HG03439 (cell line): ENCODE measurements around the gene GALNTL6.

Experiments used
- ATAC-seq: cut with Tn5 transposase; IDR thresholded peaks from one replicate; pipeline ENCODE4 v1.9.1; 2021; ENCODE audit warnings: mild to moderate bottlenecking, moderate library complexity; ENCODE audit not compliant: unreplicated experiment

Gene GALNTL6

DNA sequence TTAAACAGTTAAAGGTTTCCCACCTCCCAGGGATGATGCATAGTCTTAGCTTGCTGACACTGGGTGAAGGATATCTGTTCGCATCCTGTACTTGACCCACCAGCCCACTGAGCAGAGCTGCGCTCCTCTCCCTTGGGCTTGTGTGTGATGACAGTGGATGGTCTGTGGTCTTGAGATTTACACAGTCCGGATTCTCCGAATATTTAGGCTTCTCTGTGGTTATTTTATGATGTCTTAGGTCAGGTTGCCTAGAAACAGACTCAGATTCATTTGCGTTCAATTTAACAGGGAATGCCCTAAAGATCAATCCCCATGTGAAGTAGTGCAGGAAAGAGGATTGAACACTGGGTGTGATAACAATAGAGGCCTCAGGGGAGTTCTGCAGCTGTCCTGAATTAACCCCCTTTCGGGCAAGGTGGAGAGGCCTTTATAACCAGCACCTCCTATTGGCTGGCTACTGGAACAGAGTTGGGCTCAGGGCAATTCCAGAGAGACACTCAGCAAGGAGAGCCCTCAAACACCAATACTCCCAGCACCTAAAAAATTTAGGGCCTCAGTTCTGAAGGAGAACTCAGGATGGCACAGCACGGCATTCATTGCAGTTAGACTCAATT is 702.2 kb downstream of the GALNTL6 start:
- ATAC-seq, result no peak

DNA sequence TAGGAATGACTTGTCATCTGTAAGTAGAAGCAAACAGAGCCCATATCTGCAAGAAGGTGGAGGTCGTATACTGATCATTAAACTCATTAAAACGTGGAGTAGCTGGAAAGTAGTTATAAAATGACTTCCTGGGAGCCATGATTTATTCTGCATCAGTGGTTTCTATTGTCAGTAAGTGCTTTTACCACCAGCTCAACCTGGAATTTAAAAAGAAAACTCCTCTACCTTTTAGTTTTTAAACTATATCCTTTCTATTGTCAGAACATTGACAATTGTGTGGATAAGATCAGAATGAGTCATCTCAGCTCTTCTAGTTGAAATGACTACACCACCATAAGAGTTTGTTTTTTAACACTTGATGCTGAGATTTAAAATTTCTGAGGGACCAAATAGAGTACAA is 704.2 kb downstream of the GALNTL6 start:
- no peak for ATAC-seq

DNA sequence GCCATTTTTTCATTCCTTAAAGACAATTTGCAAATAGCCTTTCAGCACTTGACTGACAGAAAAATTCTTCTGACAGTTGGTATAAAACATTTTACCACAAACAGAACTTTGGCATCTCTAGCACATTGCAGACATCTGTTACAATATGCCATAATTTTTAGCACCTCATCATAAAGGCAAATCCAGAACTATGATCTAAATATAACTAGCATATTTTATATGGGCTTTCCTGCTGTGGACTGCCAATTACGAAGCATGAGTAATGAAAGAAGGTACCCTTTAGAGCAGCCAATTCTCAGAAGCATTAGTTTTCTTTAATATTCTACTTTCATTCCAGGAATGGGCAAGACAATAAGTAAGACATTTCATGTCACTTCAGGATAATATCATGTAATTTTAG is 708.0 kb downstream of the GALNTL6 start:
- no peak for ATAC-seq

DNA sequence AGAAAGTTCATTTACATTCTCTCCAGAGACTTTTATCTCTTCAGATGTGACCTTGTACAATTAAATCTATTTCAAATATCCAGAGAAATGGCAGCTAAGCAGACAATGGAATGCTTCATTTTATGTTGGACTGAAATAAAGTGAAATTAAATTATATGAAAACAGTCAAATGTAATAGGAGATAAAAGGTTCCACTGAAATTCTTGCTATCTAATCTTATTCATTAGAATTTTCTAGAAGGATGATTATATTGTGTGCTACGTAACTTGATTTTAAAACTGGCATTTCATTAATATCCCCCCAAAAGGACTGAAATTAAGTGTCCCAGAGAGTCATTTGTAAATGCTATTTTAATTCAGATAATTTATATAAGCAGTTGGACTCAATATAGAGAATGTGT is 708.5 kb downstream of the GALNTL6 start:
- ATAC-seq, result no peak

DNA sequence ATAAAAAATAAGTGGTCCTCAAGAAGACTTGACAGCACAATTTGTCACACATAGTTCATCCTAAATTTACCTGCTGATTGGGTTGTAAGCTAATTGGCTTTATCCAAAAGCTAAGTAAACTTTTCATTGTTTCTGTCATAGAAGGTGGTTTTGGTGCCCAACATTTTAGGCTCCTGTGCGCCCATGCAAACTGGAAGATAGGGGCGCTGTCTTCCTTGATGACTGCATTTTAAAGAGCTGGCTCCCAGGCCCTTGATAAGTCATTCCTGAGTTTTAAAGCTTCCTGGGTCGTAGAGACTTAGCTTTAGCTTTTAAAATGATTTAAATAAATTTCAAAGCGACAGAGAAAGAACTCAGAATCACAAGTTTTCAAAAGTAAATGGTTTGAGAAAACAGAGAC is 730.0 kb downstream of the GALNTL6 start:
- no peak for ATAC-seq

DNA sequence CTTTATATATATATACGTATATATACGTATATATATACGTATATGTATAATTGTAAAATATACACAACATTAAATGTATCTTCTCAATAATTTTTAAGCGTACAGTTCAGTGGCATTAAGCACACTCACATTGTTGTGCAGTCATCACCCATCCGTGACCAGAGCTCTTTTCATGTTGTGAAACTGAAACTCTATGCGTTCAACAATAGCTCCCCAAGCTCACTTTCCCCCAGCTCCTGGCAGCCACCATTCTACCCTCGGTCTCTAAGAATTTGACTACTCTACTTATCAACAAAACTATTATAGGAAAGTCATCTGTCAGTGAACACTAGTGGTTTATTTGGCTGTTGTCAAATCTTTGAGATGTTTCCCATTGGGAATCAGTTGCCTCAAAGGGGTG is 733.6 kb downstream of the GALNTL6 start:
- peak; percentile 90 for ATAC-seq

DNA sequence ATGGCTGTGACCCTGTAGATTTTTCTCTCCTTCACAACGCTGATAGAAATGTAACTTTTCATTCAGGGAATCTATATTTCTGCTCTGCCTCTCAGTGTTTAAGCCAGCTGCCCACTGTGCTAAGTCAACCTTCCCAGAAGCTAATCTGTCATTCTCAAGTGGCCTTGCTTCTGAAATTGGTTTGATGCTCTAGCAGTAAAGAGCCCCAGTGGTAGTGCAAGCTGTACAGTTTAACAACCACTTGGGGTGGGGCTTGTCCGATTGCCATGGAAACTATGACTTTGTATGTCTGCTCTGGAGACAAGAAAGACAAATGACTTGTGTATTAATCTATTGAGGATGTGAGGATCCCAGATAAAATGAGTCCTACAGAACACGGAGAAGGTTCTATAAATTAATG is 734.5 kb downstream of the GALNTL6 start:
- no peak for ATAC-seq

DNA sequence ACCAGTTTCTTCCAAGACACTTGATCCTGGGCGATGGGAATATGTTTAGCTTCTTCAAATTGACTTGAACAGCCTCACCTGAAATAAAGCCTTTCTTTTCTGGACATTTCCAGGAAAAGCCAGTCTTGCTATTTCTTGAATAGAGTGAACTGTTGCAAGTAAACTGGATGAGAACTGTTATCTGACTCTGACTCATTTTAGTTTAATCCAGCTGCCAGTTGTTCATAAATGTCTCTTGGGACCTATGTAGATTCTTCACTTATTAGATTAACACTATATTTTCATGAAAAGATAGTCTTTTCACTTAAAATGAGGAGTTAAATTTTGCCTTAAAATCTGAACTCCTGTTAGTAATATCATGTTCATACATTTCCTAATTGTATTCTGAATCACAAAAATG is 740.0 kb downstream of the GALNTL6 start:
- no peak for ATAC-seq

DNA sequence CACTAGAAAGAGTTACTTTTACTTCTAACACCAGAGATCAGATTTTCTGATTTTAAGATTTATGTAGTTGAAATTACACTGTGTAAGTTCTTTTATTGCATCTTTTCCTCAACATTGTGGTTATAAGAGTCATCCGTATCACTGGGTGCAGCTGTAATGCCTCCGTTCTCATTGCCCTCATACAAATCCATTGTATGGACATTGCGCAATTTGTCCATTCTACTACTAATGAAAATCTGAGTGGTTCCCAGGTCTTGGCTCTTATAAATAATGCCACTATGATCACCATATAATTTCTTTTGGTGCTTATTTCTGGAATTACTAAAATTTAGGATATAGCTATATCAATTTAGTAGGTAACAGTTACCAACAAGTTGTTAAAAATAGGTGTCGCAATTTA is 741.4 kb downstream of the GALNTL6 start:
- no peak for ATAC-seq

DNA sequence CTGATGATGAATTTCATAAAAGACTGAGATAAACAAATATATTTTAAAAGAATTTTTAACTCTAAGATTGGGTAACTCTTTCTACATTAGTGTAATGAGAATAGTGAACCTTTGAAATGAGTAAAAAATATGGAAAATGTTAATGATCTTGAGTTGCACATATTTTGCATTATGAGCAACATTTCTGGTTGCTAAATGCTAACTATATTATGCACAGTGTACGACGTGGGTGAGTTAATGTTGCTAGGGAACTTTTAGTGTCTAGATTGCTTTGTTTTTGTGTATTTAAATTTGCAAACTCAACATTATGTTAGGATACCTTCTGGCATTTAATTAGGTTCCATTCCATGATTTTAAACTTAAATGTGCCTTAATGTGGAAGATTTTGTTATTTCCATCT is 742.5 kb downstream of the GALNTL6 start:
- ATAC-seq, result no peak

DNA sequence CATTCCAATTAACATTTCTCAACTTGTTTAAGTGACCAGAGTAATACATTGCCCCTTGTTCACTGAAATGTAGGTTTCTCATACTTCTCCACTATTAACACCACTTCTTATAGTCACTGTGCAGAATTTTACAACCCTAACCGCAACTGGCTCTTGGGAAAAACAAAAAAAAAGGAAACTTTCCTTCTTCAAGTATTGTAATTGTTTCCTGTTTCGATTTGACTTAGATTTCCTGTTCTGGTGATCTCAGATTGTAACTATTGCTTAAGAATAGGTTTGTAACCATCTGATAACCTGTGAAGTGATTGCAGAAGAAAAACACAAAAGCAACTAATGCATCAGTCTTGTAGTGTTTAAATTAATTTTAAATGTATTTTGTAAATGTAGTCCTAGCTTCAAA is 760.7 kb downstream of the GALNTL6 start:
- no peak for ATAC-seq

DNA sequence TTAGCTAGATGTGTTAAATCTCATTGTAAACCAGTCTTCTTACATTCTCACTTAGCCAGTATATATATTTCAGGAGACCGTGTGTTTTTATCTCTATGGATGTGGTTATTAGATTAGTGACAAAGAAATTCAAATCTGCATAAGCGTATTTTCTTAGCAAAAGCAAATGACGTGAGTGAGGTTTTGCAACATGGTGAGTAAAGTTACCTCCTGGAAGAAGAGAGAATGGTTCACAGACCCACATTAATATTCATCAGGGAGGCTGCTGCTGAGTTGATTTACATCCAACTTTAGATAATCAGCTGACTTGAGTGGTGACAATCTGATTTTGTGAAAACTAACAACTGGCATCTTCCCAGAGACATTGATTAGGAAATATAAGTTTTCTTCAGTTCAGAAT is 765.5 kb downstream of the GALNTL6 start:
- no peak for ATAC-seq

DNA sequence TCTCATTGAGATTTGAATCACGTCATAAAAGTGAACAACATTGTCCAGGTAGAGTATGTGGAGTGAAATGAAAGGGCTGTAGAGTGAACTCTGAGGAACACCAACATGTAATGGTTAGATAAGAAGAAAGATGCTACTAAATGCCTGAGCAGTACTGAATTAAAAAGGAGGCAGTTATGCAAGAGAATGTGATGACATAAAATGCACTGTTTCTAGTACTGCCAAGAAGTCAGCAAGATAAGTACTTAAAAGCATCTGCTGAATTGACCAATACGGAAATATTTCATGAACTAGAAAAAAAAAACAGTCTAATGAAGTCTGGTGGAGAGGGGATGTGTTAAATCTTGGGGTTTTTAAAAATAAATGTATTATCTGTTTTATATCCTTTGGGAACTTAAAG is 771.6 kb downstream of the GALNTL6 start:
- ATAC-seq, result no peak

DNA sequence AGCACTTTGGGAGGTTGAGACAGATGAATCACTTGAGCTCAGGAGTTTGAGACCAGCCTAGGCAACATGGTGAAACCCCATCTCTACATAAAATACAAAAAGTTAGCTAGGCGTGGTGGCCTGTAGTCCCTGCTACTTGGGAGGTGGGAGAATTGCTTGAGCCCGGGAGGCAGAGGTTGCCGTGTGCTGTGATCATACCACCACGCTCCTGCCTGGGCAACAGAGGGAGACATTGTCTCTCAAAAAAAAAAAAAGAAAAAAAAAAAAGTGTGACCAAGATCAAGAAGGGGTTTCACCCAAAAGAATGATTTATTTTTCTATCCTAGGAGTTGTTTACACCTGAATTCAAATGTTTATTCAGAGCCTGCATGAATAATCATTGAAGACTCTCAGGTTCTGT is 783.0 kb downstream of the GALNTL6 start:
- no peak for ATAC-seq

DNA sequence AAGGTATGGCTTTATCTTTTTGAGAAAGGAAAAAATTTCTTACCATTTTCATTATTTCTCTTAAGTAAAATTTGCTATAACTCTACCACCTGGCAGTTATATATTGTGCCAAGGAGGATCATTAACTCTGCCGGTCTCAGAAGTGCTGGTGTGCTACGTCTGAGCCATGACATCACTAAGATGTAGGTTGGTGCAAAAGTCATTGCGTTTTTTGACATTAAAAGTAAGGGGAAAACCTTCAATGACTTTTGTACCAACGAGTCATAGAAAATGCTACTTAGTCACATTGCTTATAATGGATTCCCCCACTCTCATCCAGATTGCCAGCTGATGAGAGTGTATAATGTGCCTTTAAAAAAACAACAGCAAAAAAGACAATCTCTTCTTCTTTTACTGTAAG is 786.4 kb downstream of the GALNTL6 start:
- ATAC-seq, result no peak

DNA sequence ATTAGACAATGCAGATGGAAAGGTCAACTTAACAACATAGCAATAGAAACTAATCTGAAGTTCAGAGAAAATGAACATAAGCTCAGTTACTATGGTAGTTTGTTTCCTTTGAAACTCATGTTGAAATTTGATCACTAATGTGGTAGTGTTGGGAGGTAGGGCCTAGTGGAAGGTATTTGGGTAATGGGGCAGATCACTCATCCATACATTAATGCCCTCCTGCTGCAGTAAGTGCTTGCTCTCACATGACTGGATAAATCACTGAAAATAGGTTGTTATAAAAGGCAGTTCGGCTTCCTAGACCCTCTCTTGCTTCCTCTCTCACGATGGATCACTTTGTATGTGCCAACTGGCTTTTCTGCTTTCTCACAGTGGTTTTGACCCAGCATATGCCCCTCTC is 788.0 kb downstream of the GALNTL6 start:
- ATAC-seq, result no peak

DNA sequence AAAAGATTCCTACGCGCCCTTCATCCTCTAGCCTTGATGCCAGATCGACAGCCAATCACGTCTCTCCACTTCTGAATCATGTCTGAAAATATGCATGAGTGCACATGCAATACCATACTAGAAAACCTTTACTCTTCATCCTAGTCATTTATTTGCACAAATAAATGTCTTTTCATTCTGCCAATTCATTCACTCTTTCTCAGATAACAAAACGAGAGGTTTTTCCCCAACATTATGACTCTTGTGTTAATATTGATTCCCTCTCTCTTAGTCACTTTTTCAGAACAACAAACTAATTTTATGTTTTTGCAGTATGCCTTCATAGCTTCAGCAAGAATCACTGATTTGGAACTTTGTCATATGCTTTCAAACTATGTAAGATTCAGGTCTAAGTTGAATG is 806.0 kb downstream of the GALNTL6 start:
- no peak for ATAC-seq

DNA sequence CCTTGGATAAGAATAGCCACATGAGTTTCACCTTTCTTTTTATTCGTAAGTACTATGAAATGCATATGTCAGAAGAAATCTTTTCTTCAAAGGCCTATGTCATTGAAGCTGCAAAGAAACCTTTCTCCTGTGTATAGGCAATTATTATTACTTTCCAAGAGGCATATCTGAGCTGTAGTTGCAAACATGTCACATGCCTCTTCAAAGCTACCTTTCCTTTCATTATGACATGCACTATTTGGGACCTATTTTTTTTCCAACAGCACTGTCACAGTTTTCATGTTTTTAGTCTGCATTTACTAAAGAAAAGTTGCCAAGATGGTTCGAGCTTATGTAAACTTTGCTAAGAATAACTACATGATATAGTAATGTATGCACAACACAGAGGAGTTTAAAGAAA is 806.6 kb downstream of the GALNTL6 start:
- ATAC-seq, result no peak

DNA sequence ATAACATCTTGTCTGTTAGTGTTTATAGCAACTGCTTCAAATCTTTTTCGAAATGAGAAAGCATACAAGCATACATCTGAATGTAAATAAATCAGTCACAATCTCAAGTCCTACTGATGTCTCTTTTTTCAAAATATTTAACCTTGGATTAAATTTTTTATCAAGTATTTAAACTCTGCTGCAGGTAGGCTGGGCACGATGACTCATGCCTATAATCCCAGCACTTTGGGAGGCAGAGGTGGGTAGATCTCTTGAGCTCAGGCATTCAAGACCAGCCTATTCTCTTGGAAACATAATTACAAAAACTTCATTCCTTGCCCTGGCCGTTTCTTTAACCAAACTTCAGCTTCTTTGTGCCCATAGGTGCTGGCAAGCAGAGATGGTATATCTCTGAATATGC is 815.1 kb downstream of the GALNTL6 start:
- no peak for ATAC-seq

DNA sequence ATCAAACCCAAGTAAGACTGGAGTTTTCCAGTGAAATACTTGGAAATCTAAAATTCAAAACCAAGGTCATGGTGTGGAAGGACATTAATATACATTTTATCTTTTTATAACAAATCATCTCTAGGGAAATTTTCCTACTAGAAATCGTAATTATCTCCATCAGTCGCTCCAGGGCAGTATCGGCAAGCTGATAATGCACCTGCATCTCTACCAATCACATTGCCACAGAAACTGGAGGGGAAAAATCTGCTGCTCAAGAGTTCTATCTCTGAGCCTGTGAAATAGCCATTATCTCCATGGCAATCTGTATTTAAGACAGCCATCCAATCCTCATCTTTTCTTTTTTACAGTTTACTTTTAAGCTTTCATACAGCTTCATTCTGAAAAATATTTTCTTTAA is 817.1 kb downstream of the GALNTL6 start:
- no peak for ATAC-seq

DNA sequence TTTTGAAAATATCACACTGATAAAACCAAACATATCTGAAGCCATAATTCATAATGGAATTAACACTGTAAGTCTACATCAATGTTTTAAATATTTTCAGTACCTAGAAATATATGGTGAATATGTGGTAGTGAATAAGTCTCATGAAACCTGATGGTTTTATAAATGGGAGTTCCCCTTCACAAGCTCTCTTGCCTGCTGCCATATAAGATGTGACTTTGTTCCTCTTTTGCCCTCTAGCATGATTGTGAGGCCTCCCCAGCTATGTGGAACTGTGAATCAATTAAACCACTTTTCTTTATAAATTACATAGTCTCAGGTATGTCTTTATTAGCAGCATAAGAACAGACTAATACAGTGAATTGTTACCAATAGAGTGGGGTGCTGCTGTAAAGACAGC is 818.6 kb downstream of the GALNTL6 start:
- ATAC-seq, result no peak

DNA sequence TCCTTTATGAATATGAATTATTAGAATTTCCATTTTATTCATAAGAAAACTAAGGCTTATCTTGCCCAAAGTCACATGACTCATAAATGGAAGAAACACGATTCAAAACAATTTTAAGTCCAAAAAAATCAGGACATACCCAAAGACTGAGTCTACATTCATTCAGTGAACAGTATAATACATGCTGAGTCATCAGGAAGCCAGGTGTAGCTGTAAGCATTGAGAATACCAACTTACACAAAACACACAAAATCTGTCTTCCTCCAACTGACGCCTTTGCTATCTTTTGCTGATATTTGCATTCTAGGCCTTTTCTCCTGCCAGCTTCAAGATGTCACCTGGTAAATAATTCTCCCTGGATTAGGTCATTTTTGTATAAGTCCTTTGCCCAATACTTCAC is 835.3 kb downstream of the GALNTL6 start:
- ATAC-seq, result no peak

DNA sequence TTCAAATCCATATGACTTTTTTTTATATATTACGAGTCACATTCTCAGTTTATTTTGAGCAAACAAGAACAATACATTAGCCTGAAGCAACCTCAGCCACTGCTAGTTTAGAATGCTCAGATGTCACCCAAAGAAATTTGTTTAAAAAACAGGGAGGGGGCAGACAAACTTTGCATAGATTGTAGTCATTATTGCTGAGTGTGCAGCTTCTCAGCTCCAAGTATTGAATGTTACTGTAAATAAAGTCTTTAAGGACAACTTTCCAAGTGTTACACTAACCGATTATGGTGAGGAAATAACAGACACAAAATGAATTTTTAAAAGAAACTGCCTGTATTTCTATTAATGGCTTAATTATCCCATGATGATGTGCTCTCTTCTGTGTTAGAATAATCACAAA is 835.9 kb downstream of the GALNTL6 start:
- no peak for ATAC-seq
